Activated T-cell treated with anti-CD3 and anti-CD28 coated beads for 4 hours (primary cell): ENCODE measurements around the gene LGR6.
A peak's percentile ranks its signal among the peaks of the same experiment; 100 is the strongest.
"Not testable (repeated sequence)": the region's sequence is repeated elsewhere in the genome, so short reads cannot be mapped to it uniquely, and the experiment has no call there.

ENCODE experiments used
- DNase-seq: peaks from one replicate; pipeline ENCODE4 v3.0.0-alpha.2; 2020

Gene LGR6

GRCh38 chr1:202223121-202223860 is 29.7 kb downstream of the LGR6 start:
- no peak for DNase-seq

GRCh38 chr1:202224453-202224852 is 30.9 kb downstream of the LGR6 start:
- no peak for DNase-seq

GRCh38 chr1:202225131-202225530 is 31.5 kb downstream of the LGR6 start:
- no peak for DNase-seq

- DNase-seq: no peak
These were observed 33.6 kb downstream of the LGR6 start for GRCh38 chr1:202227053-202227672.

GRCh38 chr1:202227997-202228401 is 34.4 kb downstream of the LGR6 start:
- DNase-seq: no peak

- no peak for DNase-seq
These were observed 35.0 kb downstream of the LGR6 start for GRCh38 chr1:202228484-202229122.

GRCh38 chr1:202229376-202229775 is 35.8 kb downstream of the LGR6 start:
- DNase-seq: no peak

GRCh38 chr1:202230061-202230938 is 36.7 kb downstream of the LGR6 start:
- no peak for DNase-seq

- DNase-seq: no peak
These were observed 37.5 kb downstream of the LGR6 start for GRCh38 chr1:202230939-202231645.

- DNase-seq: no peak
These were observed 39.6 kb downstream of the LGR6 start for GRCh38 chr1:202233171-202233570.

- DNase-seq: no peak
These were observed 40.2 kb downstream of the LGR6 start for GRCh38 chr1:202233804-202234203.

- no peak for DNase-seq
These were observed 40.9 kb downstream of the LGR6 start for GRCh38 chr1:202234331-202235002.

- no peak for DNase-seq
These were observed 41.5 kb downstream of the LGR6 start for GRCh38 chr1:202235003-202235660.

- DNase-seq: peak; percentile 59
These were observed 42.5 kb downstream of the LGR6 start for GRCh38 chr1:202235856-202236837.

- DNase-seq: no peak
These were observed 43.5 kb downstream of the LGR6 start for GRCh38 chr1:202237052-202237451.

GRCh38 chr1:202238914-202239313 is 45.3 kb downstream of the LGR6 start:
- DNase-seq: no peak

GRCh38 chr1:202240226-202240625 is 46.6 kb downstream of the LGR6 start:
- DNase-seq: not testable (repeated sequence)

- DNase-seq: no peak
These were observed 47.4 kb downstream of the LGR6 start for GRCh38 chr1:202240956-202241355.

- no peak for DNase-seq
These were observed 47.9 kb downstream of the LGR6 start for GRCh38 chr1:202241376-202242079.

- no peak for DNase-seq
These were observed 48.5 kb downstream of the LGR6 start for GRCh38 chr1:202242080-202242419.
